HepG2 (cell line): ENCODE data around the gene SNHG17. TPM values are rescaled to one million over a fixed set of nuclear protein-coding genes. Genes with fewer than 3 reads are reported as not detected.

Experiments
- CBFB ChIP-seq: sonication (generic); formaldehyde crosslinking; IDR thresholded peaks from 2 replicates; pipeline ENCODE4 v1.4.0; 2020; ENCODE audit warnings: missing genetic modification reagents
- E2F5 ChIP-seq: sonication (generic); formaldehyde crosslinking; conservative IDR thresholded peaks from 2 replicates; pipeline ENCODE4 v1.4.0; 2020; ENCODE audit warnings: missing genetic modification reagents
- EHMT2 ChIP-seq: fragments of 200-600 bp; sonication (generic); IDR thresholded peaks from 2 replicates; pipeline ENCODE4 v1.7.0; 2017; ENCODE audit warnings: antibody characterized with exemption, low read depth, low read length, borderline replicate concordance
- HDAC1 ChIP-seq: sonication (generic); formaldehyde crosslinking; IDR thresholded peaks from 2 replicates; pipeline ENCODE4 v1.5.1; 2020; ENCODE audit warnings: mild to moderate bottlenecking, missing genetic modification reagents
- HMG20A ChIP-seq: IDR thresholded peaks from 2 replicates; pipeline ENCODE4 v1.6.1; 2016; ENCODE audit warnings: borderline replicate concordance
- KAT7 ChIP-seq: IDR thresholded peaks from 2 replicates; pipeline ENCODE4 v1.6.1; 2018; ENCODE audit warnings: borderline replicate concordance, missing compliant biosample characterization
- MED13 ChIP-seq: sonication (generic); formaldehyde crosslinking; IDR thresholded peaks from 2 replicates; pipeline ENCODE4 v1.5.0; 2020; ENCODE audit warnings: missing genetic modification reagents
- NFIB ChIP-seq: sonication (generic); formaldehyde crosslinking; IDR thresholded peaks from 2 replicates; pipeline ENCODE4 v1.9.0; 2021; ENCODE audit warnings: missing genetic modification reagents, mild to moderate bottlenecking, borderline replicate concordance
- PATZ1 ChIP-seq: sonication (generic); formaldehyde crosslinking; IDR thresholded peaks from 2 replicates; pipeline ENCODE4 v1.4.0; 2020; ENCODE audit warnings: missing genetic modification reagents
- PBX3 ChIP-seq: sonication (generic); formaldehyde crosslinking; IDR thresholded peaks from 2 replicates; pipeline ENCODE4 v1.8.1; 2023; ENCODE audit warnings: missing genetic modification reagents, inconsistent platforms, borderline replicate concordance
- REPIN1 ChIP-seq: sonication (generic); formaldehyde crosslinking; IDR thresholded peaks from 2 replicates; pipeline ENCODE4 v1.8.0; 2022; ENCODE audit warnings: missing genetic modification reagents, low read depth, mild to moderate bottlenecking, borderline replicate concordance
- SMAD9 ChIP-seq: sonication (generic); formaldehyde crosslinking; IDR thresholded peaks from 2 replicates; pipeline ENCODE4 v1.5.1; 2020; ENCODE audit warnings: mild to moderate bottlenecking, missing genetic modification reagents
- ZBTB10 ChIP-seq: sonication (generic); formaldehyde crosslinking; IDR thresholded peaks from 2 replicates; pipeline ENCODE4 v1.4.0; 2020; ENCODE audit warnings: missing genetic modification reagents, borderline replicate concordance
- ZBTB25 ChIP-seq: IDR thresholded peaks from 2 replicates; pipeline ENCODE4 v1.6.1; 2018; ENCODE audit warnings: missing genetic modification reagents
- ZNF510 ChIP-seq: sonication (generic); formaldehyde crosslinking; IDR thresholded peaks from 2 replicates; pipeline ENCODE4 v1.4.0; 2020; ENCODE audit warnings: low read depth, mild to moderate bottlenecking, missing genetic modification reagents
- ZNF691 ChIP-seq: sonication (generic); formaldehyde crosslinking; IDR thresholded peaks from 2 replicates; pipeline ENCODE4 v1.4.0; 2020; ENCODE audit warnings: missing genetic modification reagents, low read depth, mild to moderate bottlenecking, borderline replicate concordance
- polyA plus RNA-seq, 8 experiments: library from polyadenylated mRNA; depleted of rRNA in 3 of 8; stranded (reverse) in 7 of 8; unstranded in 1 of 8; fragments of >200 nt; fragmentation: Illumina TruSeq in 4 of 8; extraction: Trizol in 4 of 8; gene quantifications; 2 replicates each; pipeline versions ENCODE4 v1.2.1 to v1.2.3, GENCODE V29; 2011 to 2016; ENCODE audit warnings: low read depth in 4 of 8, missing spikeins in 1 of 8, mixed read lengths in 1 of 8; ENCODE audit not compliant: insufficient read depth in 1 of 8
- total RNA-seq, 5 experiments: library from RNA; depleted of rRNA; stranded (reverse); fragments of >200 nt; fragmentation: Illumina TruSeq; extraction: Trizol; gene quantifications; 2 replicates each; pipeline ENCODE4 v1.2.3, GENCODE V29; 2016; ENCODE audit warnings: low read depth in 1 of 5

Gene SNHG17
- total and polyA plus RNA-seq, 2 of the 13 experiments (the other 11 are each of a cell fraction or from before 2014, with no cell fraction given), result 26.2 to 41.2 TPM

GRCh38 chr20:38434770-38435554, at the start of gene SNHG17 (continued):
- TF ChIP-seq ZNF691 (CRISPR knock-in tag) (peak; percentile 99), HDAC1 (CRISPR knock-in tag) (peak; percentile 99), MED13 (CRISPR knock-in tag) (peak; percentile 98), NFIB (CRISPR knock-in tag) (peak; percentile 38; the same call in 1 of the 2 replicates), CBFB (CRISPR knock-in tag) (peak; percentile 99), ZNF510 (CRISPR knock-in tag) (peak; percentile 100), REPIN1 (peak; percentile 100), PBX3 (CRISPR knock-in tag) (peak; percentile 94), EHMT2 (peak; percentile 57; the same call in 1 of the 2 replicates), ZBTB10 (CRISPR knock-in tag) (peak; percentile 97), SMAD9 (CRISPR knock-in tag) (peak; percentile 54; the same call in 1 of the 2 replicates), E2F5 (peak; percentile 99), HMG20A (CRISPR knock-in tag) (peak; percentile 87), ZBTB25 (CRISPR knock-in tag) (peak; percentile 100), PATZ1 (CRISPR knock-in tag) (peak; percentile 84; the same call in 1 of the 2 replicates), KAT7 (CRISPR knock-in tag) (peak; percentile 100)
